Ammon's horn (tissue), 1 donor: ENCODE data around the gene SBF1.
A peak's percentile ranks its signal among the peaks of the same experiment; 100 is the strongest.

ENCODE experiments used
- DNase-seq: peaks from one replicate; pipeline ENCODE4 v3.0.0-alpha.2; 2016; ENCODE audit warnings: low spot score

The SBF1 gene

GRCh38 chr22:50465066-50465930 lies 9.5 kb downstream of the SBF1 start:
- no peak for DNase-seq

DNA sequence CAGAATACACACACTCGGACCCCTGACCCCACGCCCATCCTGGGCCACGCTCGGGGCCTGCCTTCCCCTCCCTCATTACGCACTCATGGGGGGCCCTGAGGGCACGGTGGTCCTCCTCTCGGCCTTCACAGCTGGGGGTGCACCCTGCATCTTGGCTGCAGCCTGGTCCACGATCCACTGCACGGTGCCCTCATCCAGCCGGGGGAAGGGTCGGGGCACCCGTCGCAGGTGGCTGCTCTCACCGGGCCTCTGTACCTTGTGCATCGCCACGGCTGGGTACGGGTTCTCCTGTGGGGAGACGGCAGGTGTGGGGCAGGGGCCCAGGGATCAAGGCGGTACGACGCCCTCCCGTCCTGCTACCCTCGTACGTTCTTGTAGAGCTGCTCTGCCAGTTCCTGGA lies 10.4 kb downstream of the SBF1 start:
- DNase-seq, result no peak

DNA sequence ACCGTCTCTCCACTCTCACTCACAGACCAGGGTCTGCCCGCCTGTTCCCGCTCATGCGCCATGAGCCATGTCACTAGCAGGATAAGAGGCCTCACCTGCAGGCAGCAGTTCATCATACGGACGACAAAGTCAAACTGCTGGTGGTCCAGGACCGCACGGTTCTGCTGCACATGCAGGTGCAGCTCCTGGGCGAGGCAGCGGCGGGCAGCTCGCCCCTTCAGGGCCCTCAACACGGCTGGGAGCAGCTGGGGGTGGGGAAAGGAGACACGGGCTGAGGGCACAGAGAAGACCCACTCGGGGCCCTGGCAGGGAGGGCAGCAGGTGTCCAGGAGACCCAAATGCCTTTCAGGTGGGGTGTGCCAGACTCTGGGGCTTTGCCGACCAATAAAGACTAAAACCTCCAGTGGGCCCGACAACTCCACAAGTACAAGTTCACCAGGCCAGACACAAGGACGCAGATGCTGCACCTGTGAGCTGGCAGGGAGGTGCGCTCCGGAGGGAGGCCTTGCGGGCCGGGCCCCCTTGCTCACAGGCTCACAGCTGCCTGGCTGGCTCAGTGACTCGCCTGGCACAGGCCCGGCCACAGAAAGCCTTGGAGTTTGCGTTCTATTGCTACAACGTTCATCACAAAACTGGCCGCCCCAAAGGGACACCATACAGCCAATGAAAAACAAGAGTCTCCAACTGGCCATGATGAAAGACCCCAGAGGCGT lies 11.5 kb downstream of the SBF1 start:
- no peak for DNase-seq

- no peak for DNase-seq
These were observed 12.8 kb downstream of the SBF1 start for GRCh38 chr22:50461979-50462540.

- DNase-seq, result no peak
These were observed 13.3 kb downstream of the SBF1 start for GRCh38 chr22:50461536-50461935.

GRCh38 chr22:50460938-50461337 lies 13.9 kb downstream of the SBF1 start:
- no peak for DNase-seq

DNA sequence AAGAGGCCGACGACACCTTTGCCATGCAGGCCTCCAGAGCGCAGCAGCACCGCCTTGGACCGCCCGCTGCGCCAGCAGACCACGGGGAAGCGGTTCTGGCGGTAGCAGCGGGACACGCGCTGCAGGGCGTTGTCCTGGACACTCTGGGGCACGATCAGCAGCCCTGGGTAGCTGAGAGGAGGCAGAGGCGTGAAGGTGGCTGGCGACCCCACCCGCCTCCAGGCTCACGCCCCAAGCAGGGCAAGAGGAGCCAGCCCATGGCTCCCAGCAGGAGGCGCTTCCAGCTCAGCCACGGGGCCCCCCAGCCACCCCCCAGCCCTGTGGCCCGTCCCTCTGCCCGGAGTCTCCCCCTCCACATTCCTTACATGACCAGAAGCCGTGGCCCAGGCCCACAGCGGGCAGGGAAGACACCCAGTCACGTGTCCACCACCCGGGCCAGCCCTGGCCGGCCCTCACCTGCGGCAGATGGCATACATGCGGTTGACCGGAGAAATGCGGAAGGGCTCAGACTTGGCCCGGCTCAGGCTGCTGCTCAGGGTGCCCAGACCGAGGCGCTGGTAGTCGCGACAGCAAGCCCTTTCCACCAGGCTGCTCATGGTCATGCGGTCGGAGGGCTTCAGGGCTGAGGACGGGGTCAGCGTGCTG lies 15.2 kb downstream of the SBF1 start:
- DNase-seq, result no peak

DNA sequence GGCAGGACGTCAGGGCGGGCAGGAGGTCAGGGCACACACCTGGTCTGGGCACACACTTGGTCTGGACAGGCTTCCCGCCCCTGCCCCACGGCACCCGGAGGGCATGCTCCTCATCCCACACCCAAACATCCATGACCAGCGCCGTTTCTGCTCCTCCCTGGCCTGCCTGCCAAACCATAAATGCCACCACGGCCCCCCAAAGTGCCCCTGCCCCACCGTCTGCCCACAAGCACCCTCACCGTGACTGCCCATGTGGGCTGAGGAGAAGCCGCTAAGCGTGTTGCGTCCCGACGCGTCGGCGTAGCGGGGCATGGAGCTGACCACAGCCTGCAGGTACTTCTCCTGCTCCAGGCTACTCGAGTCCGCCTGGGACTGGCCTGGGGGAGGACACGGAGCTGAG lies 15.8 kb downstream of the SBF1 start:
- DNase-seq, result no peak

DNA sequence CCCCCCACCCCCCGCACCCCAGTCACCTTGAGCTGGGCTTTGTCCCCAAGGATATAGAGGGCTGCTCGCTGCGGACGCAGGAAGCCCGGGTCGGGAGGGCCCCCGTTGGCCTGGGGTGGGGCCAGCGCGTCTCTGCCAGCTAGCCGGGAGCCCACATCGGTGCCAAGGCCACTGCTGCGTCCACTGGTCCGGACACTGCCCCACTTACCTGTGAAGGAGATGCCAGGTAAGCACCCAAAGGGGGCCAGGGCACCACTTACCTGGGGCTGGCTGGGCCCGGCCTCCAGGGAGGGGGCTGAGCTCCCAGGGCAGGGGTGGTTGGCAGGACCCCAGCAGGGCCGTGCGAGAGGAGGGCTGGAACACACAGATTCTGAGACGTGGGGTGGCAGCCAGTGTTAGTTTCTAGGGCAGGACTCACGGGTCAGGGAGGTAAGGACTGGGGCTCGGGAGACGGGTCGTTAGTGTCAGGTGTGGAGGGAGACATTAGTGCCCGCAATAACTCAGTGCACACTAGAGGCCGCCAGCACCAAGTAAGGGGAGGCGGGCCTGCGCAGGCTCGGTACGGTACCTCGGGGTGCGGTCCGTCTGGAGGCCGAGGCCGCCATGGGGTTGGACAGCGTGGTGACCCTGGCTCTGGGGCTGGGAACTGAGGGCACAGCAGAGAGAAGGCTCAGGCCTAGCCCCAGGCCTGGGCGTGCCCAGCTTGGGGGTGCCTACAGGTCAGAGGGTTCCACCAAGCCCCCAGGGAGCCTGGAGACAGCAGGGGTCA lies 18.2 kb downstream of the SBF1 start:
- no peak for DNase-seq

- DNase-seq, result no peak
These were observed 18.8 kb downstream of the SBF1 start for GRCh38 chr22:50456026-50456425.

GRCh38 chr22:50455201-50455600 lies 19.6 kb downstream of the SBF1 start:
- no peak for DNase-seq

DNA sequence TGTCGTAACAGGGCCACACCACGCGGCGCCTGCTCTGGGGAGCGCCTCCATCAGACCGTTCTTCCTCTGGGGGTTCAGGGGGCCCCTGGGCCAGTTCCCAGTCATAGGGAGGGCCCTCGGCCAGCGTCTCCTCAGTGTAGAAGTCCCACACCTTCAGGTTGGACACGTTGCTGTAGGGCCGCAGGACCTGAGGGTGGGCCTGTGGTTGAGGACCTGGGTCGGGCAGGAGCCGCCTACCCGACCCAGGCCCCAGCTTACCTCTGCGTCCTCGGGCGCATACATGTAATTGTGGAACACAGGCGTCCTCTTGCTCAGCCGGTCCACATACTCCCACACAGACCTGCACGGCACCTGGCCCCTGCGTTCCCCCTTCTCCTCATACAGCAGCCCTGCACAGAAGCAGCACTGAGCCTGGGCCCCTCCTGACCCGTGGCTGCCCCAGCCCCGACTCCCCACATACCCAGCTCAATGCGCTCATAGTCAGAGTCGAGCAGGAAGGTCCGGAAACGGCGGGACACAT lies 20.2 kb downstream of the SBF1 start:
- DNase-seq, result no peak

- no peak for DNase-seq
These were observed 22.2 kb downstream of the SBF1 start for GRCh38 chr22:50452649-50453048.

DNA sequence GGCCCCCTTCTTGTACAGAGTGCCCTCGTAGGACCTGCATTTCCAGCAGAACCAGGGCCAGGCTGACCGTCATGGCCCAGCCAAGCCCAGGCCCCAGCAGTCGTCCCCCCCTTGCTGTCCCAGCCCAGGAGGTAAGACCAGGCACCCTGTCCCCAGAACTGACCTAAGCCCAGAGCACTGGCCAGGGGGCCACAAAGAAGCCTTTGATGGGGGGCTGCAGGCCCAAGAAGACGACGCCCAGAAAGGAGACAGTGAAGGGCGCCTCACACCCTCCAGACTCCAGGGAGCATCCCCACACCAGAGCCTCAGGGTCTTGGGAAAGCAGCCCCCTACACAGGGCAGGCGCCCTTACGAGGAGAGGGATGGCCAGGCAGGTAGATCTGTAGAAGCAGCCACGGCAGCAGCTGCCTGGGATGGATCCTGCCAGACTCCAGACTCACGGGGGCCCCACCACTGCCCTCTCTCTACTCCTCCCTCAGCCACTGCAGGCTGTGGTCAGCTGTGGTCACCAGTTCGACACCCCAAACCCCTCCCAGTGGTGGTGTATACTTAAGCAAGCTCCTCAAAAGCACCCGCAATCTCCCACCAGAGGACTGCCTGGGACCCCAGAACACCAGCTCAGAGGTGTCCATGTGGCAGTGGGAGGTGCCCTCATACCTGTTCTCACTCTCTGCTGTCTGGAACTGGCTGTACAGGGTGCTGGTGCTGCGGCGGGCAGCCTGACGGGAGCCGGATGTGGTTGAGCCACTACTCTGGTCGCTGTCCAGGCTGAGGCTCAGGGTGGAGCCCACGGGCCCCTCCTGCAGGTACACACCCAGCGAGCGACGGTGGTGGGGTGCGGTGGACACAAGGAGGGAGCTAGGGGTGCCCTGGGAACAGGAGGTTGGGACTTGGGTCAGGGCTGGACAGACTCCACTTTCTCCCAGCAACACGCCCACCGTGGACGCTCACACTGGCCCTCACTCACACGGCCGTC lies 27.0 kb downstream of the SBF1 start:
- DNase-seq, result no peak

- DNase-seq, result no peak
These were observed 27.9 kb downstream of the SBF1 start for GRCh38 chr22:50446708-50447575.

GRCh38 chr22:50445880-50446707 lies 28.7 kb downstream of the SBF1 start:
- no peak for DNase-seq

DNA sequence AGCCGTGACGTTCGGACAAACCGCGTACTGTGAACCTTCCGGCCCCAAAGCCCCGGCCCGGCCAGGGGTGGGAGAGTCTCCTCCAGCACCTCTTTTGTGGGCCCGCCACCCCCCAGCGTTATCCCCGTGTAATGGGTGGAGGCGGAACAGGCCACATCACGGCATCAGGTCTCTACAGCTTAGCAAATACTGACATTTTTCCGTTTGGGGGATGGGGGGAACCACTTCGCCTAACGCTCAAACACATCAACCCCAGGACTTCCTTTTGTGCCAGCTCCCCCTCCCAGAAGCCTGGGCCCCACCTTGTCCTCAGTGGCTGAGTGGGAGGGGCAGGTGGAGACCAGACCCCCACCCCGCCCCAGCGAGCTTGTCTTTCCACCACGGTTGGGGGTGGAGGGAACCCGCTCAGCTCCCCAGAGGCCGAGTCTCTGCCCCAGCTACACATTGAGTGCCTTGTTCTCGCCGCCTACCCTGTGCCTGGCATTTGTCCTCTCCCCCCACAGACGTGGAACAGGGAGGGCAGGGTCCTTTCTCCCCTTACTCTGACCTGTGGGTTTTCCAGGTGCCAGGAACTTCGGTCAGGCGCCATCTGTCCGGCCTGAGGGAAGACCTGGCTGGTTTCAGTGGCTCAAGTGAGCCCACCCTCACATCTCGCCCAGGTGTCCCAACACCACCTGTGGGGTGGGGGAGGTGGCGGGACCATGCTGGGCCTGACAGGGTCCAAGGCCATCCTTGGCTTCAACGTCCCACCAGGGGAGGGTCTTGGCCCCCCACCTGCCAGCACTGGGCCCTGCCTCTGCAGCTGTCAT lies 29.6 kb downstream of the SBF1 start:
- peak; percentile 32 for DNase-seq

- no peak for DNase-seq
These were observed 30.2 kb downstream of the SBF1 start for GRCh38 chr22:50444663-50445062.
